ENCODE measurements around the gene HTR3B. TPM values are rescaled to one million over a fixed set of nuclear protein-coding genes. Genes with fewer than 3 reads are reported as not detected.
"Not testable (repeated sequence)": the region's sequence is repeated elsewhere in the genome, so short reads cannot be mapped to it uniquely, and the experiment has no call there.

HTR3B gene, protein sequence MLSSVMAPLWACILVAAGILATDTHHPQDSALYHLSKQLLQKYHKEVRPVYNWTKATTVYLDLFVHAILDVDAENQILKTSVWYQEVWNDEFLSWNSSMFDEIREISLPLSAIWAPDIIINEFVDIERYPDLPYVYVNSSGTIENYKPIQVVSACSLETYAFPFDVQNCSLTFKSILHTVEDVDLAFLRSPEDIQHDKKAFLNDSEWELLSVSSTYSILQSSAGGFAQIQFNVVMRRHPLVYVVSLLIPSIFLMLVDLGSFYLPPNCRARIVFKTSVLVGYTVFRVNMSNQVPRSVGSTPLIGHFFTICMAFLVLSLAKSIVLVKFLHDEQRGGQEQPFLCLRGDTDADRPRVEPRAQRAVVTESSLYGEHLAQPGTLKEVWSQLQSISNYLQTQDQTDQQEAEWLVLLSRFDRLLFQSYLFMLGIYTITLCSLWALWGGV
- not detected in 2 replicates for total RNA-seq (2014; rRNA removed; shearing (Covaris generic))

- DNase-seq (ENCODE audit: low spot score), result no peak
Observed at GRCh38 chr11:113904379-113905101, at the start of gene HTR3B. Gene HTR3B (plus strand): TSS chr11:113904796. CDS start chr11:113904934, 138 bp downstream.

- DNase-seq (ENCODE audit: low spot score), result no peak
Observed at GRCh38 chr11:113855803-113856202, 48.8 kb upstream of the HTR3B start.

- no peak for DNase-seq (ENCODE audit: low spot score)
Observed at GRCh38 chr11:113856966-113857759, 47.4 kb upstream of the HTR3B start.

GRCh38 chr11:113859665-113860064, 44.9 kb upstream of the HTR3B start:
- no peak for DNase-seq (ENCODE audit: low spot score)

GRCh38 chr11:113862435-113862834, 42.2 kb upstream of the HTR3B start:
- no peak for DNase-seq (ENCODE audit: low spot score)

GRCh38 chr11:113864410-113864809, 40.2 kb upstream of the HTR3B start:
- no peak for DNase-seq (ENCODE audit: low spot score)

DNA sequence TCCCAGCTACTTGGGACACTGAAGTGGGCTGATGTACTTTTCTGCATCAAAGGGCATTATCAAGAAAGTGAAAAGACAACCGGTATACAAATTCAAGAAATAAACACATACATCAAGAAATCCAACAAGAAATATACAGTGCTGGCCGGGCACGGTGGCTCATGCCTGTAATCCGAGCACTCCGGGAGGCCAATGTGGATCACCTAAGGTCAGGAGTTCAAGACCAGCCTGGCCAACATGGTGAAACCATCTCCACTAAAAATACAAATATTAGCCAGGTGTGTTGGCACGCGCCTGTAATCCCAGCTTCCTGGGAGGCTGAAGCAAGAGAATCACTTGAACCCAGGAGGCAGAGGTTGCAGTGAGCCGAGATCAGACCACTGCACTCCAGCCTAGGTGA, 38.7 kb upstream of the HTR3B start:
- no peak for DNase-seq (ENCODE audit: low spot score)

GRCh38 chr11:113867843-113868503, 36.6 kb upstream of the HTR3B start:
- DNase-seq (ENCODE audit: low spot score), result no peak

- no peak for DNase-seq (ENCODE audit: low spot score)
Observed at GRCh38 chr11:113871336-113871735, 33.3 kb upstream of the HTR3B start.

DNA sequence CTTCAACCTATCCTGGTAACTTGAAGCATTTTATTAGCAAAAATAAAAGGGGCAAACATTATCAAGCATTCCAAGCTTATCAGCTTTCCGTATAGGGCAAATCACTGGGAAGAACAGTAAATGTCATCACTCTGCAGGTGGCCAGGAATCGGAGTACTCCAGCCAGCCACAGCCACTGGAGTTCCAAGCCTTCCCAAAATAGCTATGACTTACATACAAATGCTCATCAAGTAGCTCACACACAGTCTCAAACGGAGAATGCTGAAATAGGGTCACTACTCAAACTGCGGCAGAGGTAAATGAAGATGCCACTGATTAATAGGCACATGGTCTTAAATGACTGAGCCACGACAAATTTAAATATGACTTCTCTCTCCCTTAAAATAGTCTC, 31.4 kb upstream of the HTR3B start:
- DNase-seq (ENCODE audit: low spot score), result no peak

GRCh38 chr11:113874096-113874495, 30.5 kb upstream of the HTR3B start:
- DNase-seq (ENCODE audit: low spot score), result no peak

- peak; percentile 53 for DNase-seq (ENCODE audit: low spot score)
Observed at GRCh38 chr11:113874581-113875233, 29.9 kb upstream of the HTR3B start.

- peak; percentile 99 for DNase-seq (ENCODE audit: low spot score)
Observed at GRCh38 chr11:113875234-113876073, 29.1 kb upstream of the HTR3B start, which contains the start of gene USP28. Gene USP28 (minus strand): TSS chr11:113875572. CDS start chr11:113875501, 71 bp downstream.

DNA sequence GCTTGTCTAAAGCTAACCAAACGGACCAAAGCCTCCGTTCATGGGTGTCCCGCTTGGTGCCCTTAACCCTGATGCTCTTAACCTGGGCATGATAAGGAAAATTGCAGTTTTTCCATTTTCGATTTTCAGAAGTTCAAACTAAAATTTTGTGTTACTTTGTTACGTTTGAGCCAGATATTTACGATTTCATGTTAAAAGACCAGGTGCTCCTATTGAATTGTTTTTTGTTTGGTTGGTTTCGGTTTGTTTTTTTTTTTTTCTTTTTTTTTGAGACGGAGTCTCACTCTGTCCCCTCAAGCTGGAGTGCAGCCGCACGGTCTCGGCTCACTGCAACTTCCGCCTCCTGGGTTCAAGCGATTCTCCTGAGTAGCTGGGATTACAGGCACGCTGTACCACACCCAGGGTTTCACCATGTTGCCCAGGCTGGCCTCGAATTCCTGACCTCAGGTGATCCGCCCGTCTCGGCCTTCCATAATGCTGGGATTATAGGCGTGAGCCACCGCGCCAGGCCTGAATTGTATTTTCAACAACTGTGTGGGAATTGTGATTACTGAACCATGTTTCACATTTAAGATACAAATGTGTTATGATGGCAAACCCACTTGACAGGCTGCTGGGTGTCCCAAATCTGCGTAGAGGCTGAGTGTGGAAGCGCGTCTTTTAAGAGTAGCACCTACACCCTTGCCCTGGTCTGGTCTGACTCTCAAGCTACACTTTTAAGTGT, 28.4 kb upstream of the HTR3B start:
- no peak for DNase-seq (ENCODE audit: low spot score)

DNA sequence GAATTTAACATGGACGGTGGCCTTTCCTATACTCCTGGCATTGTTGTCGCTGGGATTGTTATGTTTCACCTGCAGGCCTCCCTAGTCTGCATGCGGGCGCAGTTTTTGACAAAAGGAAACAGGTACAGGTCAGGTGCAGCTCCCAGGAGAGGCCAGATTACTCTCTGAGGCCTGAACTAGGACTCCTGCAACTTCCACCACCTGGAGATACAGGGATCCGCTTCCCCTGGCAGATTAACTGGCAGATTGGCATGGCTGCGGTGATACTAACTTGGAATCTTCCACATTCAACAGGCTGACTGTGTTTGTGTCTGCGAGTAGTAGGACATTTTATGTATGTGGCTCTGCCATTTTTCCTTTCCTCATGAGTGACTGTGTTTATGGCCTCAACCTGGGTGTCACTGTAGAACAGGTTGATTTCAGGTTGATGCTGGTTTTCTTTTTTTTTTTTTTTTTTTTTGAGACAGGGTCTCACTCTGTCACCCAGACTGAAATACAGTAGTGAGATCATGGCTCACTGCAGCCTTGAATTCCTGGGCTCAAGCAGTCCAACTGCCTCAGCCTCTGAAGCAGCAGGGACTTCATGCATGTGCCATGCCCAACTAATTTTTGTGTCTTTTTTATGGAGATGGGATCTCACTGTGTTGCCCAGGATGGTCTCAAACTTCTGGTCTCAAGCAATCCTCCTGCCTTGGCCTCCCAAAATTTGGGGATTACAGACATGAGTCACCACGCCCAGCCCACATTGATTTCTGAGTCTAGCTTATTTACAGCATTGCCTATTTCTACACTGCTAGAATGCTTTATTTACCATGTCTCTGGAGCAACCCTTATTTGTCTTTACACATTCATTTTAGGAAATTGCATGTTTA, 27.6 kb upstream of the HTR3B start:
- no peak for DNase-seq (ENCODE audit: low spot score)

GRCh38 chr11:113877670-113878055, 26.9 kb upstream of the HTR3B start:
- DNase-seq (ENCODE audit: low spot score), result no peak

DNA sequence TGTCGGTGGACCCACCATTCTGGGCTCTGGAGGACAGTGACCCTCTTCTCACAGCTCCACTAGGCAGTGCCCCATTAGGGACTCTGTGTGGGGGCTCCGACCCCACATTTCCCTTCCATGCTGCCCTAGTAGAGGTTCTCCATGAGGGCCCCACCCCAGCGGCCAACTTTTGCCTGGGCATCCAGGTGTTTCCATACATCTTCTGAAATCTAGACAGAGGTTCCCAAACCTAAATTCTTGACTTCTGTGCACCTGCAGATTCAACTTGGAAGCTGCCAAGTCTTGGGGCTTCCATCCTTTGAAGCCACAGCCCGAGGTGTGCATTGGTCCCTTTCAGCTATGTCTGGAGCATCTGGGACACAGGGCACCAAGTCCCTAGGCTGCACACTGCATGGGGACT, 25.1 kb upstream of the HTR3B start:
- DNase-seq (ENCODE audit: low spot score), result not testable (repeated sequence)

DNA sequence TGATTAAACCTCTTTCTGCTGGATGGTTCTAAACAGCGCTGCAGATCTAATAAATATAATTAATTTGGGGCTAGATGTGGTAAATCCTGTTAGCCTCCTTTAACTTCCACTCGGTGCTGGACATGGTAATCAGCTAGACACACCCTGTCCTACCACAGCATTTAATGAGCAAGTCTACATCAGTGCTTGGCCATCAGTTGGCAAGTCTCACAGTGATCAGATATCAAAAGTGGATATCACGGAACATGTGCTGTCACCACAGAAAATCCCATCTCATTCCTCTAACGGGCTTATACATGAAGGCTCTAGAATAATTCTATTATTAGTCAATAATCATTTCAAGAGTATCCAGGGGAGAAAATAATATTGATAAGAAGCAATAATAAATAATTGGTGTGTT, 23.6 kb upstream of the HTR3B start:
- DNase-seq (ENCODE audit: low spot score), result no peak
